GM19099 (cell line): ENCODE results near the gene IFI44L.

Experiments used
- POLR2A ChIP-seq: IDR thresholded peaks from 3 replicates; pipeline ENCODE4 v1.6.1; 2011; ENCODE audit warnings: low read depth; ENCODE audit not compliant: insufficient read length; ENCODE audit errors: extremely low read depth

The IFI44L gene

GRCh38 chr1:78665809-78666208 lies 45.6 kb downstream of the IFI44L start:
- no peak for TF ChIP-seq POLR2A

- no peak for TF ChIP-seq POLR2A
These were observed 47.7 kb downstream of the IFI44L start for GRCh38 chr1:78667939-78668338.

GRCh38 chr1:78668427-78668826 lies 48.2 kb downstream of the IFI44L start:
- no peak for TF ChIP-seq POLR2A

GRCh38 chr1:78672428-78672827 lies 52.2 kb downstream of the IFI44L start:
- no peak for TF ChIP-seq POLR2A

- no peak for TF ChIP-seq POLR2A
These were observed 52.9 kb downstream of the IFI44L start for GRCh38 chr1:78673120-78673519.

- TF ChIP-seq POLR2A = no peak
These were observed 56.2 kb downstream of the IFI44L start for GRCh38 chr1:78676347-78676982.

- no peak for TF ChIP-seq POLR2A
These were observed 56.7 kb downstream of the IFI44L start for GRCh38 chr1:78676993-78677392.

- TF ChIP-seq POLR2A = no peak
These were observed 57.5 kb downstream of the IFI44L start for GRCh38 chr1:78677788-78678187.

- no peak for TF ChIP-seq POLR2A
These were observed 58.1 kb downstream of the IFI44L start for GRCh38 chr1:78678324-78678723.

GRCh38 chr1:78681265-78681664 lies 61.0 kb downstream of the IFI44L start:
- no peak for TF ChIP-seq POLR2A

- TF ChIP-seq POLR2A = no peak
These were observed 62.2 kb downstream of the IFI44L start for GRCh38 chr1:78682496-78682895.

GRCh38 chr1:78683079-78683478 lies 62.8 kb downstream of the IFI44L start:
- TF ChIP-seq POLR2A = no peak

- TF ChIP-seq POLR2A = no peak
These were observed 67.1 kb downstream of the IFI44L start for GRCh38 chr1:78687315-78687714.

- no peak for TF ChIP-seq POLR2A
These were observed 67.7 kb downstream of the IFI44L start for GRCh38 chr1:78687914-78688313.

- TF ChIP-seq POLR2A = no peak
These were observed 68.4 kb downstream of the IFI44L start for GRCh38 chr1:78688697-78689096.

- TF ChIP-seq POLR2A = no peak
These were observed 70.3 kb downstream of the IFI44L start for GRCh38 chr1:78690516-78690915.
